NOMO-1 treated with DMSO at 0.1 percent for 48 hours (cell line): ENCODE measurements around the gene TPM1.
"Not testable (repeated sequence)": the region's sequence is repeated elsewhere in the genome, so short reads cannot be mapped to it uniquely, and the experiment has no call there.

Source experiments
- DNase-seq: peaks from one replicate; lab custom pipeline; 2025; ENCODE audit not compliant: unreplicated experiment; lab: John Stamatoyannopoulos, UW

Gene TPM1

DNA sequence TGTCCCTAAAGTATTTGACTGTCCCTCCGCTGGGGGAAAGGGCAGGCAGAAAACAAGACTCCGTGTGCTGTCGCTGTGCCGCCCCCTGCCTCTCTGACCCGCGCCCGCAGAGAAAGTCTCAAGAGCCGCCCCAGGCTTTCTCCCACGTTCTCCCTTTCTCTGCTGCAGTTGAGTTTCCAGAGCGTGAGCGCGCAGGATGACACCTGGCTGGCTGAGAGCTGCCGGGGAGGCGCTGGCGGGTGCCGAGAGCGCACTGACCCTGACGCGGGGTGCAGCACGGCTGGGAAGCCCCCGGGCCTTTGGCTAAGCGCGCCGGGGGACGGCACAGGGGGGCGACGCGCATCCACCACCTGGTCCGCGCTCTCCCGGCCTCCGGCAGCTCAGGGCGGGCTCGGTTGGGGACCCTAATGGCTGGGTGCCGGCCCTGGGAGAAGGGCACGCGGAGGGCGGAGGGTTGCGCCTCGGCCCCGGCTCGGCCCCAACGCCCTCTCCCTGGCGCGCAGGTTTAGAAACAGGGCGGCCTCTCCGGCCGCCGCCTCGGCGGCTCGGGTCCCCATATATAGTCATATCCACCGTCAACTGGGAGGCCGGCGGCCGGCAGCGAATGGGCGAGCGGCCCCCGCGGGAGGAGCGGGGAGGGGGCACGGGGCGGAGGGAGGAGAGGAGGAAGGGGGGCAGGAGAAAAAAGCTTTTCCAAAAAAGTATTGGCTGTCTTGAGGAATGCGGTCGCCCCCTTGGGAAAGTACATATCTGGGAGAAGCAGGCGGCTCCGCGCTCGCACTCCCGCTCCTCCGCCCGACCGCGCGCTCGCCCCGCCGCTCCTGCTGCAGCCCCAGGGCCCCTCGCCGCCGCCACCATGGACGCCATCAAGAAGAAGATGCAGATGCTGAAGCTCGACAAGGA, at the start of gene TPM1:
Gene TPM1 (plus strand): TSS at position 774 of the 903 bp plus-strand sequence. CDS start 83 bp downstream, at position 857.
- peak; percentile 12 for DNase-seq

DNA sequence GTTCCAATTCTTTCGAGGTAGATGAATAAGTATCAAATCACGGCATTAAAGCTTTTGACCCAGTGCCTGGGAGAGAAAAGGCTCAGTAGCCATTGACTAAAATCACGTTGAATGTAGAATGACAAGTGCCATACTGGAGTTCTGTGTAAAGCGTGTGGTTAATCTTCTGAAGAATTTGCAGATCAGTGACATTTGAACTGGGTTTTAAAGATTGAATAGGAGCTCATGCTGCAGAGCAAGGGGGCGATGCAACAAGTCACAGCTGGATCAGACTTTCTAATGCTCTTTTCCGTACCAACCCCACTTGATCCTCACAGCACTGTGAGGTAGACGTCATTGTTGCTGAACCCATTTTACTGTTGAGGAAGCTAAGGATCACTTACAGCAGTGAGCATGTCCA, 49.5 kb upstream of the TPM1 start:
- DNase-seq, result no peak

DNA sequence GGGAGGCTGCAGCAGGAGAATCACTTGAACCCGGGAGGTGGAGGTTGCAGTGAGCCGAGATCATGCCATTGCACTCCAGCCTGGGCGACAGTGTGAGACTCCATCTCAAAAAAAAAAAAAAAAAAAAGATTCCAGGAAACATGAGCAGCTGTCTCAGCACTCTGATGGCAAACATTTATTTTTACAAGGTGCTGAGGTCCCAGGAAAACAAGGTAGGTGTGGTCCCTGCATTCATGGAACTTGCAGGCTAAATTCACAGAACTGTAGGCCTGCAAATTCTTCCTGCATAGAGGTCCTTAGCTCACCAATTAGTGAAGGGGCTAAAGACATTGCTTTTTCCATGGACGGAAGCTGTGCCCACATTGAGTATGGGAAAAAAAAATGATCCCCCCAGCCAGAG, 48.9 kb upstream of the TPM1 start:
- DNase-seq, result not testable (repeated sequence)

DNA sequence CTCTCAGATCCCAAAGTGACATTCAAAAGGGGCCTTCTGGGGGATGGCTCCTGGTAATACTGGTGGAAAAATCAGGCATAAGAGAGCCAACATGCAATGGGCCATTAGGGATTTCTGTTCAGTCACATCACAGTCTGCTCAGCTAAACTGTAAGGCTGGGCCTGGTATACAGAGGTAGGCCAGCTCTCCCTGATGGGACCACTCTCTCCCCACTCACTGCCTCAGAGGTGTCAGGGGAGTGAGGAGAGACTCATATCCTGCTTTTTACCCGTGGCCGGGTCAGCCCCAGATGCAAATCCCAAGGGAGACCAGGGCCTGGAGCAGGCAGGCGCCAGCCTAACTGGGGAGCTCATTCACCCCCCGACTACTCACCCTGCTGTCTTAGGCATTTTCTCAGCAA, 48.1 kb upstream of the TPM1 start:
- DNase-seq, result no peak

DNA sequence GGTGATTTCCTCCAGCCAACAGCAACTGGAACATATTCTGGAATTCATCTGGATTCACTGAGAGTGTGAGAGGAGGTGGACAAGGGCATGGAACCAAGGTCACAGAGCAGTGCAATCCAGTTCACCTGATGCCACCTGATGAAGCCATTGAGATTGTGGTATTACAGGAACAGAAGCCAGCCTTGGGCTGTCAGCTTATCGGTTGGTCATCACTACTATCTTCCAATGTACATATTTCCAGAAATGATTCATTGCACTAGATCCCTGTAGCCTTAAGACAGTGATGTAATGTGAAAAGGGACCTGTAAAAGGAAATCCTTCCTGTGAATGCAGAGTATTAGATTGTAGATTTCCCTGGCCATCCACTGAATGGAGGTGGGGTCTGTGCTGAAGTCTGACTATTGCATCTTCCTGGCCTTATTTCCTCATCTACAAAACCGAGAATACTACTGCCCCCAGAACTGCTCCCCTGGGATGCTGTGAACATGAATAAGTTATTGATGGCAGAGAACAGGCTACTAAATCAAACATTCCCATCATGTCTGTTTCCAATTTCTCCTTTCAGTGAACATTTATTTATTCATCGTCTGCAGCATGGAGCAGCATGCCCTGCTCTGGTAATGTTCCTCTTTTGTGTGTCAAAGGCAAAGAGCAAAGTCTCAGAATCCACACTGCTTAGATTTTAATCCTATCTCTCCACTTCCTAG, 47.4 kb upstream of the TPM1 start:
- DNase-seq, result no peak

- no peak for DNase-seq
These were observed 45.1 kb upstream of the TPM1 start for GRCh38 chr15:62997441-62997840.

DNA sequence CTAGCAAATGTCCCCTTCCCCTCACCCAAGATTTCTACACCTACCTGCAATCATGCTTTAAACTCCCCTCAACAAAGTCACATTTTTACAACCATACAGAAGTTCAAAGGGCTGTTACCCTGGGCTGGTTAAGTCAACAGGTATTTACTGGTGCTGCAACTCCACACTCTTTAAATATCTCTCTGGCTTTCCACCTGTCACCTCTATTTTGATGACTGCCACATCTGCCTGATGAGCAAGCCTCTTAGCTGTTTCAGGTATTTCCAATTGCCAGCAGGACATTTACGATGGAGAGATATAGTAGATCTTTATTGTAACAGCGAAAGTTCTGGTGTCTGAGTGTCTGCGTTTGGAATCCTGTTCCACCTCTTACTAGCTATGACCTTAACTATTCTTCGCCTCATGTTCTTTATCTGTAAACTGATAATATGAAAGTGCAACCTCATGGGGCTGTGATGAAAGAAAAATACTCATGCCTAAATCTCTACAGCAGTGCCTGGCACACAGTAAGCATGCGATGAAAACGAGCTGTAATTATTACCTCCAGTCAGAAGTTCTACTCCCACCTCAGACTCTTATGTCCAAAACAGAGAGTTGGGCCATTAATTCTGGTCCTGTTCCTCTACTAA, 44.2 kb upstream of the TPM1 start:
- DNase-seq, result no peak

DNA sequence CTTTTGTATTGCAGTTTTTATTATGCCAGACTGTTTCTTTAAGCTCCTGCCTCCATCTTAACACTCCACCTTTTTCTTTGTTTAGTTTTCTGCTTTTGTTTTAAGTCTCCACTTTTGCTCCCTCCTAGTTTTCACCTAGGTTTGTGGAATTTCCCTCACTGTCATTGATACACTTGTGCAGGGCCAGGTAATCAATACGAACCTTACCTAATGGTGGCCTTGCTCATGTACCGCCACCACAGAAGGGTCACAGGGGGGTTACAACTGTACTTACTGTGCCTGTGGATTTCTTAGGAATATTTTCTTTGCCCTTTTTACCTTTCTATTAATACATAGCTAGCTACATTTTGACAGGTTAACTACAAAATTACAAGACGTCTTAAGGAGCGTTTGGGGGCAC, 43.4 kb upstream of the TPM1 start:
- DNase-seq, result no peak

DNA sequence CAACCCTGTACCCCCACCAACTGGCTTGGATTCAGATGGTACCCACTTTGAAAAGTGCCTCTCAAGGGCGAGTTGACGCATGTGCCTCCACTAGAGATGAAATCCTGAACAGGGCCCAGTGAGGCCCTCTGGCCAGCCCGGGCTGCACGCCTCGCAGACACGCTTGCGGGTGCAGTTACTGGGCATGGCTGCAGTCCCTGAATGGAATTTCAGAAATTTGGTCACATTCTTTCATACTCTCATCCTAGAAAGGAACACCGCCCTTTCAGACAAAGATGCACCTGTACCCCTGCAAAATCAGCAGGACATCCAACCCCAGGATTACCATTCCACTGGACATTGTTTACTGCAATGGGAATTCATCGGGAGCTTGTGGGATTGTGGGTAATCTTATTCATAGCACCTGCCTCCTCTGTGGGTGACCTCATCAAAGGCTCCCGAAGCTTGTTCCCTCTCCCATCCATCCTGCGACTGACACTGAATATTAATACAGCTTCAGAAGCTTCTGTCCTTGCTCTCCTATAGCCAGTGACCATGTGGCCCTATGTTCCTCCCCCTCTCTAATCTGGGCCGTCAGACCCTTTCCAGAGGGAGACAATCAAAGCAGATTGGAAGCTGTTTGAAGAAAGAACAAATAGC, 42.5 kb upstream of the TPM1 start:
- DNase-seq, result no peak

- DNase-seq, result no peak
These were observed 41.8 kb upstream of the TPM1 start for GRCh38 chr15:63000706-63001105.

- no peak for DNase-seq
These were observed 38.3 kb upstream of the TPM1 start for GRCh38 chr15:63004211-63004610.

GRCh38 chr15:63006032-63006878, 36.3 kb upstream of the TPM1 start:
- DNase-seq, result no peak

GRCh38 chr15:63008333-63009049, 34.1 kb upstream of the TPM1 start:
- DNase-seq, result no peak

DNA sequence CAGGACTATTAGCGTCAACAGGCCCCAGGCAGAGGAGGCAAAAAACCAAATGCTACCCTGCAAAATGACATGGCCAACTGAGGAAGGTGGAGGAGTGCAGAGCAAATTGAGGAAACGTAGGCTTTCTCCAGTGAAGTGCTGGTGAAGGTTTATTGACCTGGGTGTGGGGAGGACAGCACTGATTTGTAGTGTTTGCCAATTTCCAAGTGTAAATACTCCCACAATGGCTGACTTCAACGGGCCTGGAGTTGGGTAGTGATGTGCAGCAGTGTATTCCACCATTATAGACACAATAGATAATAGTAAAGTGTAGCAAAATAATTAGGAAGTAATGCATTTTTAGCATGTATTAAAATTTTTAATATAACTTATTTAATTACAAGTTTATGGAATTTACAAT, 32.2 kb upstream of the TPM1 start:
- no peak for DNase-seq

DNA sequence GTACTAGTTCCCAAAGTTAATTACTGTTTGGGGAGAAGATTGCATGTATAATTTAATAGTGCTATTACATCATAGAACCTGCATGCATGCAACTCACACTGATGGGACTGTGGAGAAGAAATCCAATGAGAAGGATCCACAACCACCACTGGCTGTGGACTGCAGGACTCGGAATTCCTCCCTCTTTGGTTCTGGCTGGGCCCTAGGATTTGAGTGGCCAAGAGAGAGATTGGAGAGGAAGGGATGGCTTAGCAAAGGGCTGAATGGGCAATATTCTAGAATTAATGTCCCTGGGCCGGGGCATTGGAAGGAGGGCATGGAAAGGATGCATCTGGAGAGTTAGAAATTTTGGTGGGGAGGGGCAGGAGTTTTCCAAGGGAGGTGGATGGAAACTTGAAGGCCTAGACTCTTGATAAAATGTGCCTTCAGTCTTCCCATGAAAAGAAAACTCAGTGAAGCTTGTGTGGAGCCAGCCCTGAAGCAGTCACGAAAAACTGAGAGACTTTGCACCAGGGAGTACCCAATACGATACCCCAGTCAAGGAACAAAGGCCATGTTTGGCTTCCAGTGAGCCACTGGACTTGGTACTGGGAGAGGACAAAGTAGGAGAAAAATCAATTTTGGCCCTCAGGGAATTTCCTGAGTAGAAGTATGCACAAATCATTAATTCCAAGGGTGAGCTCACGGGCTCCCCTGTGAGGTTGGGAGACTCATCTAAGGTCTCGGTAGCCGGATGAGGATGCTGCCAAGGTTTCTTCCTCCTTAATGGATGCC, 31.4 kb upstream of the TPM1 start:
- no peak for DNase-seq

- no peak for DNase-seq
These were observed 30.1 kb upstream of the TPM1 start for GRCh38 chr15:63012444-63012843.

DNA sequence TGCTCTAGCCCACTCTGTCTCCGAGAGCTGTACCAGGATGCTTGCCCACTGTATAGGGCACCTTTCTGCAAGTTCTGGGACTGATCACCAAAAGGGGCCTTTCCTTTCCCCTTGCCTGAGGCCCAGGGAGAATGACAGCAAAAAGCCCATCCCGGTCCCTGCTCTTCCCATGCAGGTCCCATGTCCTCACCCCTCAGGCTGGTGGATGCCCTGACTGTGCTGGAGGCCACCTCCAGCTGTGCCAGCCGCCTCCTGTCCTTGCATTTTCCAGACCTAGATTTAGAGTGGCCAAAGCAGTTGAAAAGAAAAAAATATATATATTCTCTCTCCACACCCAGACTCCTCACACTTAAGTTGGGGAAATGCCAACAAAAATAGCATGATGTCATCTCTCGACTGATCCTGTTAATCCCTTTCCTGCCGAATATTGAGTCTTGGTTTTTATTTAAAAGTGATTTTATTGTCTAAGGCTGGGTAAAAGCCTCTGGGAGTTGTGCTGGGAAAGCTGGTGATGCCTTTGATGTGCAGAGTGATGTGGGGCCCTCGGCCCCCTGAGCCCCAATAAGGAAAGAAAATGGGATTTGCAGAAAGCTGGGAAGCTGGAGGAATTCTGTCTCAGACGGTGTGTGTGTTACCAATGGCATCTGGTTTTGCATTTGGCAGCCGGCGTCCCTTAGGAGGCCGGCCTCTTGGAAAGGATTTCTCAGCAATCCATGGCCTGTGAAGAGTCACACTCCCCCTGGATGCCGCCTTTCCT, 29.3 kb upstream of the TPM1 start:
- DNase-seq, result no peak

- DNase-seq, result no peak
These were observed 28.0 kb upstream of the TPM1 start for GRCh38 chr15:63014578-63014977.
